Mucosa of descending colon (tissue), 3 donors: Measurements from ENCODE around the gene DDX39B. TPM values are rescaled to one million over a fixed set of nuclear protein-coding genes. Genes with fewer than 3 reads are reported as not detected.
A peak's percentile ranks its signal among the peaks of the same experiment; 100 is the strongest.

Experiments used
- ATAC-seq: fragments of 200-7000 bp; cut with Tn5 transposase; one replicate; pipeline ENCODE4 v1.9.1; 2020; ENCODE audit warnings: mild to moderate bottlenecking, moderate library complexity
- DNase-seq, 3 donors: peaks; one replicate each; pipeline ENCODE4 v3.0.0-alpha.2; 2020
- H3K36me3 ChIP-seq: fragments of 200-600 bp; one replicate; pipeline ENCODE4 v1.8.0; 2021; ENCODE audit warnings: low read depth, mild to moderate bottlenecking
- H3K4me1 ChIP-seq: fragments of 200-600 bp; one replicate; pipeline ENCODE4 v1.8.0; 2021; ENCODE audit warnings: low read depth, mild to moderate bottlenecking
- H3K4me3 ChIP-seq: fragments of 200-600 bp; one replicate; pipeline ENCODE4 v1.8.0; 2021; ENCODE audit warnings: mild to moderate bottlenecking
- H3K9me3 ChIP-seq: fragments of 200-600 bp; one replicate; pipeline ENCODE4 v1.8.0; 2021; ENCODE audit warnings: mild to moderate bottlenecking
- intact Hi-C, 2 donors: fragments of 100-400 bp; cut with DNase I in 1 of 2; cut with micrococcal nuclease in 1 of 2; formaldehyde crosslinking; loops; one replicate each; pipeline versions ENCODE4 v1.11.0 to v1.11.1; 2022; cut with DNase I, micrococcal nuclease
- total RNA-seq, 3 donors: library from RNA; stranded (reverse); fragmentation: NEBNext Ultra II Directional in 2 of 3; extraction: Animal tissue kit (Norgen Biotek cat#: 25700) in 2 of 3; gene quantifications; one replicate each; pipeline versions ENCODE4 v1.2.1 to v1.2.4, GENCODE V29; 2021 to 2023
- TF ChIP-seq, protein P1 (sequence below): fragments of 200-600 bp; IDR thresholded peaks from one replicate; pipeline ENCODE4 v1.8.0; 2022; ENCODE audit warnings: antibody characterized with exemption, mild to moderate bottlenecking
- donor health status: DM: no; HTN: no; CAD: no; lungs with moderate emphysema.
- donor health status: DM: no; HTN: no; CAD: no.
- donor health status: DM: no; HTN: yes; CAD: no.

DDX39B gene
- total RNA-seq, 3 donors from 2014 or later = 239 to 309 (median 295) TPM

DNA sequence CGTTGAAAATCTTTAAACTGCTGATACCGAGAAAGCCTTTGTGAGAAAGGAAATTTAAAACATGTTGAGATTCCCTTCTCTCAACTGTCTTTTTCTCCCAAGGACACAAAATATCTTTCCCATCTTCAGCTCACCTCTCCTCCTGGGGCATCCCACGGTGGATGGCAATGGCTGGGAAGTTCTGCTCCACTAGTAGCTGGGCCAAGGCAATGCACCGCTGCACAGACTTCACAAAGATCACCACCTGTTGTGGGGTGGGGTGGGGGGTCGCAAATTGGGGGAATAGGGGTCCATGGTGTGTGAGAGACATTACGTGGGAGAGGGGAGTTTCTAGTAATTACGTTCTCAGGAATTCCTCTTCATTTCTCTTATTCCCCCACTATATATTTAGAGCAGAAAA is 10.6 kb downstream of the DDX39B start:
- DNase-seq (no peak), ATAC-seq (no peak)
- intact Hi-C loops = no loop called here
- H3K4me3 ChIP-seq = no peak overlapping the region
- TF ChIP-seq, protein P1, sequence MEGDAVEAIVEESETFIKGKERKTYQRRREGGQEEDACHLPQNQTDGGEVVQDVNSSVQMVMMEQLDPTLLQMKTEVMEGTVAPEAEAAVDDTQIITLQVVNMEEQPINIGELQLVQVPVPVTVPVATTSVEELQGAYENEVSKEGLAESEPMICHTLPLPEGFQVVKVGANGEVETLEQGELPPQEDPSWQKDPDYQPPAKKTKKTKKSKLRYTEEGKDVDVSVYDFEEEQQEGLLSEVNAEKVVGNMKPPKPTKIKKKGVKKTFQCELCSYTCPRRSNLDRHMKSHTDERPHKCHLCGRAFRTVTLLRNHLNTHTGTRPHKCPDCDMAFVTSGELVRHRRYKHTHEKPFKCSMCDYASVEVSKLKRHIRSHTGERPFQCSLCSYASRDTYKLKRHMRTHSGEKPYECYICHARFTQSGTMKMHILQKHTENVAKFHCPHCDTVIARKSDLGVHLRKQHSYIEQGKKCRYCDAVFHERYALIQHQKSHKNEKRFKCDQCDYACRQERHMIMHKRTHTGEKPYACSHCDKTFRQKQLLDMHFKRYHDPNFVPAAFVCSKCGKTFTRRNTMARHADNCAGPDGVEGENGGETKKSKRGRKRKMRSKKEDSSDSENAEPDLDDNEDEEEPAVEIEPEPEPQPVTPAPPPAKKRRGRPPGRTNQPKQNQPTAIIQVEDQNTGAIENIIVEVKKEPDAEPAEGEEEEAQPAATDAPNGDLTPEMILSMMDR = no peak
- H3K4me1 ChIP-seq = no peaks in the 10 kb centered on the region
- H3K9me3 ChIP-seq = no peaks in the 10 kb centered on the region
- H3K36me3 ChIP-seq = peaks cover 24% of the 10 kb centered on the region

DNA sequence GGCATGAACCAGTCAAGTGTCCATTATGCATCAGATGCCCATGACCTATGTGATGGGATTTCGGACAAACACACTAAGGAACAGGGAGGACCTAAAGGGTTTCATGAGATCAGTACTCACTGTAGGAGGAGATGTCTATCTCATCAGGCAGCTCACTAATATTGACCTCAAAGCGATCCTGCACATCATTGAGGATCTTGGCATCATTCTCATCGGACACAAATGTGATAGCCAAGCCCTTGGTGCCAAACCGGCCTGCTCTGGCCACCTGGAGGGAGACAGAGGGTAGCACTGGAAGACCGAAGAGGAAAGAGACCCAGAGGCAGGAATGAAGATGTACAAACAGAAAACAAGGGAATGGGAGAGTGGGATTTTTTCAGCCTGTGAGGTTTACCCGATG is 11.1 kb downstream of the DDX39B start:
- intact Hi-C loops = no loop called here
- no peak overlapping the region for H3K4me3 ChIP-seq
- ATAC-seq (no peak), DNase-seq (no peak)
- TF ChIP-seq, protein P1 = no peak
- no peaks in the 10 kb centered on the region for H3K9me3 ChIP-seq
- H3K4me1 ChIP-seq = no peaks in the 10 kb centered on the region
- peaks cover 24% of the 10 kb centered on the region for H3K36me3 ChIP-seq

DNA sequence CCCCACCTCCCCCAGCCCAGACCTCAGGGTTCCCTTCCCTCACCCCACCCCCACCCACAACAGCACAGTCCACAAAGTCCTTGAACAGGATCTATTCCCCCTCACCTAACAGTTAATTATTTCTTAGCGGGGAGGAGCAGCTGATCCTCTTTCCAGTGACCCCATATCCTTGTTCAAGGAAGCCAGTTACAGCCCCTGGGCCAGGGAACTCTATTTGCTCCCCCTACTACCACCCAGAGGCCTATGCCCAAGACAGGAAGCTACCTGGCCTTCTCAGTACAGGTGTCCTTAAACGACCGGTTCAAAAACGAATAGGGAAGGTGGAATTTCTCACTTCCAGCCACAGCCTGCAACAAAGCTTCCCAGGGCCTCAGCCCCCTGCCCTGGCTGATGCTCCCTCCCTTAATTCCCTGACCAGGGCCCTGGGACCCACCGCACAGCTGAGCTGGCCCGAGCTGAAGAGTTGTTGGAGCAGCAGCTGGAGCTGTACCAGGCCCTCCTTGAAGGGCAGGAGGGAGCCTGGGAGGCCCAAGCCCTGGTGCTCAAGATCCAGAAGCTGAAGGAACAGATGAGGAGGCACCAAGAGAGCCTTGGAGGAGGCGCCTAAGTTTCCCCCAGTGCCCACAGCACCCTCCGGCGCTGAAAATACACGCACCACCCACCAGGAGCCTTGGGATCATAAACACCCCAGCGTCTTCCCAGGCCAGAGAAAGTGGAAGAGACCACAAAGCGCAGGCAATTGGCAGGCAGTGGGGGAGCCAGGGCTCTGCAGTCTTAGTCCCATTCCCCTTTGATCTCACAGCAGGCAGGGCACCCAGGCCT is 12.3 kb downstream of the DDX39B start:
- DNase-seq (no peak), ATAC-seq (peak; percentile 20)
- TF ChIP-seq, protein P1 = no peak
- Histone ChIP-seq H3K4me1 (no peaks in the 10 kb centered on the region), H3K9me3 (no peaks in the 10 kb centered on the region), H3K36me3 (peaks cover 16% of the 10 kb centered on the region), H3K4me3 (no peak overlapping the region)
- intact Hi-C loops = no loop called here

DNA sequence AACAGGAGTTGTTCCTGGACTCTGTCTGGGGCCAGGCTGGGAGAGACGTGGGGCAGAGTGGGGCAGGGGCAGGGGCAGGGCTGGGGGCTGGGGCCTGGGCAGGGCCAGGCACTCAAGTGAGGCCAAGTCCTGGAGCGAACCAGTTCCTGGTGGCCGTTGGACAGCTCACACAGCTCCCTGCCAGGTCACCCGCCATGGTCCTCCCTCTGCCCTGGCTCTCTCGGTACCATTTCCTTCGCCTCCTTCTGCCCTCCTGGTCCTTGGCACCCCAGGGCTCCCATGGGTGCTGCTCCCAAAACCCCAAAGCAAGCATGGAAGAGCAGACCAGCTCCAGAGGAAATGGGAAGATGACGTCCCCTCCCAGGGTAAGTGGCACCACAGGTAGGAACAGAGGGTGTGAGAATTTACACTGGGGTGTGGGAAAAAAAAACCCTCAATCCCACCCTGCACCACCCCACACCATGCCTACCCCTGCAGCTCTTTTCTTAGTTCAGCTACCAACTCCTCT is 12.9 kb downstream of the DDX39B start, which contains the start of gene MCCD1:
Gene MCCD1 (plus strand): TSS at position 142 of the 508 bp plus-strand sequence. CDS start 53 bp downstream, at position 195.
- intact Hi-C loops = no loop called here
- peak; percentile 32 for ATAC-seq
- no peak for DNase-seq

DNA sequence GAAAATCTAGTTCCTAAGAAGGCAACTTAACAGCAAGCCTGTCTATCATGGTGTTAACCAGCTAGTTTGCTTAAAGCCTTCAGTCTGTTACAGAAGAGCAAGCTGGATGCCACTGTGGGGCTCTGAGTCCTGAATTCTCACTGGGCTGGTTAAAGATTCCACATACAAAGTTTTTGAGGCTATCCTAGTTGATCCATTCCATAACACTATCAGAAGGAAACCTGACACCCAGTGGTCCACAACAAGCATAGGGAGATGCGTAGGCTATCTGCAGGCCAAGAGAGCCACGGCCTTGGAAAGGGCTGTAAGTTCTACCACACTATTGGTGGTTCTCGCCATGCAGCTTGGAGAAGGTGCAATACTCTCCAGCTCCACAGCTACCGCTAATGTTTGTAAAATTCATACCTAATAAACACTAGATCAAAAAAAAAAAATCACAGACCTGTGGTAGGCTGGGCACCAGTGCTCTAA is 13.5 kb downstream of the DDX39B start:
- Histone ChIP-seq H3K4me3 (no peak overlapping the region), H3K36me3 (peaks cover 11% of the 10 kb centered on the region), H3K4me1 (no peaks in the 10 kb centered on the region), H3K9me3 (no peaks in the 10 kb centered on the region)
- TF ChIP-seq, protein P1 = no peak
- ATAC-seq = peak; percentile 4
- no peak for DNase-seq
- intact Hi-C loops = no loop called here

More for the DNA sequence above, 12.9 kb downstream of the DDX39B start, which contains the start of gene MCCD1:
- TF ChIP-seq, protein P1 = no peak
- no peak within 1 kb of the TSS for H3K4me3 ChIP-seq
- H3K9me3 ChIP-seq = no peaks in the 10 kb centered on the region
- no peaks in the 10 kb centered on the region for H3K4me1 ChIP-seq
- H3K36me3 ChIP-seq = peaks cover 11% of the 10 kb centered on the region
